IMR-90 (cell line): Measurements from ENCODE around the gene MRTFB. TPM values are rescaled to one million over a fixed set of nuclear protein-coding genes. Genes with fewer than 3 reads are reported as not detected.

Experiments
- ATAC-seq: fragments of 200-7000 bp; cut with Tn5 transposase; 2 replicates; pipeline ENCODE4 v1.9.1; 2020; ENCODE audit warnings: low read depth, mild to moderate bottlenecking, moderate library complexity
- BruUV-seq: library from RNA; stranded (reverse); fragments of 400-500 nt; replicated peaks from 2 replicates; lab custom pipeline; 2021; lab: Mats Ljungman, UMichigan
- CTCF ChIA-PET: fragments of 300-600 bp; formaldehyde crosslinking; extraction: SDS; loops from one replicate; lab custom pipeline; 2021; ENCODE audit warnings: antibody characterized with exemption; lab: Yijun Ruan, JAX
- POLR2A ChIA-PET: fragments of 300-600 bp; sonication (Branson Sonifier 250); formaldehyde crosslinking; loops from one replicate; lab custom pipeline; 2022; ENCODE audit warnings: antibody characterized with exemption; ENCODE audit not compliant: unreplicated experiment; lab: Charles Lee
- DNase-seq: peaks from one replicate; pipeline ENCODE4 v3.0.0; 2013
- H2AFZ ChIP-seq: replicated peaks from 2 replicates; pipeline ENCODE3; 2013; ENCODE audit warnings: low read length, mild to moderate bottlenecking; ENCODE audit not compliant: poor library complexity
- H2AK5ac ChIP-seq: 2 replicates; pipeline ENCODE4 v1.6.1; 2013; ENCODE audit warnings: low read depth, low read length, inconsistent platforms
- H2AK9ac ChIP-seq: replicated peaks from 2 replicates; pipeline ENCODE3; 2013; ENCODE audit warnings: mild to moderate bottlenecking, low read depth, low read length, moderate library complexity; ENCODE audit not compliant: poor library complexity
- H2BK120ac ChIP-seq: 2 replicates; pipeline ENCODE4 v1.6.1; 2013; ENCODE audit warnings: low read depth, low read length, inconsistent platforms
- H2BK15ac ChIP-seq: 3 replicates; pipeline ENCODE4 v1.6.1; 2013; ENCODE audit warnings: low read depth, low read length, inconsistent platforms
- H2BK20ac ChIP-seq: 2 replicates; pipeline ENCODE4 v1.6.1; 2013; ENCODE audit warnings: low read depth, mild to moderate bottlenecking, inconsistent platforms, low read length, moderate library complexity
- H2BK5ac ChIP-seq: 2 replicates; pipeline ENCODE4 v1.6.1; 2013; ENCODE audit warnings: mild to moderate bottlenecking, low read depth, low read length, inconsistent platforms; ENCODE audit not compliant: poor library complexity, severe bottlenecking
- H3K14ac ChIP-seq: replicated peaks from 2 replicates; pipeline ENCODE4 v1.6.1; 2013; ENCODE audit warnings: low read depth, low read length, inconsistent platforms
- H3K18ac ChIP-seq: 2 replicates; pipeline ENCODE4 v1.6.1; 2013; ENCODE audit warnings: low read depth, low read length, control low read depth
- H3K23ac ChIP-seq: 2 replicates; pipeline ENCODE4 v1.6.1; 2013; ENCODE audit warnings: low read depth, low read length, inconsistent platforms
- H3K27ac ChIP-seq: 2 replicates; pipeline ENCODE4 v1.5.1; 2013; ENCODE audit warnings: mild to moderate bottlenecking, control low read depth, low read length; ENCODE audit not compliant: insufficient read depth
- H3K27me3 ChIP-seq: 2 replicates; pipeline ENCODE4 v1.6.1; 2013; ENCODE audit warnings: low read length; ENCODE audit not compliant: control insufficient read depth, insufficient read depth
- H3K36me3 ChIP-seq: 2 replicates; pipeline ENCODE4 v1.6.1; 2013; ENCODE audit warnings: low read length, mixed read lengths; ENCODE audit not compliant: control insufficient read depth, insufficient read depth
- H3K4ac ChIP-seq: 2 replicates; pipeline ENCODE4 v1.6.1; 2013; ENCODE audit warnings: low read depth, low read length, inconsistent platforms
- H3K4me1 ChIP-seq: 2 replicates; pipeline ENCODE4 v1.6.1; 2013; ENCODE audit warnings: low read length, mixed read lengths; ENCODE audit not compliant: control insufficient read depth, insufficient read depth
- H3K4me2 ChIP-seq: 2 replicates; pipeline ENCODE4 v1.6.1; 2013; ENCODE audit warnings: low read depth, mild to moderate bottlenecking, control low read depth, low read length, moderate library complexity
- H3K4me3 ChIP-seq: 2 replicates; pipeline ENCODE4 v1.5.1; 2013; ENCODE audit warnings: low read depth, mild to moderate bottlenecking, control low read depth, low read length, moderate library complexity; ENCODE audit not compliant: insufficient read depth
- H3K56ac ChIP-seq: 2 replicates; pipeline ENCODE4 v1.6.1; 2013; ENCODE audit warnings: low read length, inconsistent platforms; ENCODE audit not compliant: insufficient read depth; ENCODE audit errors: extremely low read depth
- H3K79me1 ChIP-seq, 2 experiments: 2 replicates each; pipeline ENCODE4 v1.6.1; 2013; ENCODE audit warnings: low read length in 2 of 2, inconsistent platforms in 1 of 2, low read depth in 1 of 2
- H3K9ac ChIP-seq: 2 replicates; pipeline ENCODE4 v1.6.1; 2013; ENCODE audit warnings: low read depth, low read length, control low read depth
- H3K9me1 ChIP-seq: 2 replicates; pipeline ENCODE4 v1.6.1; 2013; ENCODE audit warnings: low read length, inconsistent platforms; ENCODE audit not compliant: insufficient read depth
- H3K9me3 ChIP-seq: 2 replicates; pipeline ENCODE4 v1.6.1; 2013; ENCODE audit warnings: low read length; ENCODE audit not compliant: control insufficient read depth, insufficient read depth
- H4K20me1 ChIP-seq: 2 replicates; pipeline ENCODE4 v1.6.1; 2013; ENCODE audit warnings: low read length, inconsistent platforms; ENCODE audit not compliant: insufficient read depth
- H4K5ac ChIP-seq: 2 replicates; pipeline ENCODE4 v1.6.1; 2013; ENCODE audit warnings: mild to moderate bottlenecking, low read depth, low read length, control low read depth
- H4K8ac ChIP-seq, 2 experiments: 2 replicates each; pipeline ENCODE4 v1.6.1; 2013; ENCODE audit warnings: low read depth in 2 of 2, low read length in 2 of 2, control low read depth in 1 of 2, inconsistent platforms in 1 of 2
- H4K91ac ChIP-seq: 2 replicates; pipeline ENCODE4 v1.6.1; 2013; ENCODE audit warnings: low read depth, low read length, inconsistent platforms; ENCODE audit not compliant: insufficient read depth
- BHLHE40 ChIP-seq: fragments of 150-350 bp; IDR thresholded peaks from 2 replicates; pipeline ENCODE4 v1.6.1; 2016; ENCODE audit warnings: mild to moderate bottlenecking, low read depth, low read length
- CEBPB ChIP-seq: IDR thresholded peaks from 2 replicates; pipeline ENCODE4 v1.6.1; 2012; ENCODE audit warnings: low read depth, low read length, improper control_type of control experiment
- CHD1 ChIP-seq: IDR thresholded peaks from 2 replicates; pipeline ENCODE4 v1.6.1; 2012; ENCODE audit warnings: low read depth, low read length, improper control_type of control experiment
- FOS ChIP-seq: fragments of 150-350 bp; IDR thresholded peaks from 2 replicates; pipeline ENCODE4 v1.6.1; 2016; ENCODE audit warnings: low read depth, low read length
- MAFK ChIP-seq: IDR thresholded peaks from 2 replicates; pipeline ENCODE4 v1.6.1; 2012; ENCODE audit warnings: low read depth, low read length, improper control_type of control experiment
- MAZ ChIP-seq: IDR thresholded peaks from 2 replicates; pipeline ENCODE4 v1.6.1; 2012; ENCODE audit warnings: low read depth, mild to moderate bottlenecking, low read length, improper control_type of control experiment, moderate library complexity, borderline replicate concordance
- NFE2L2 ChIP-seq: fragments of 150-350 bp; IDR thresholded peaks from 2 replicates; pipeline ENCODE4 v1.6.1; 2016; ENCODE audit warnings: low read depth, mild to moderate bottlenecking, low read length
- POLR2A ChIP-seq: IDR thresholded peaks from 2 replicates; pipeline ENCODE4 v1.6.1; 2012; ENCODE audit warnings: mild to moderate bottlenecking, low read depth, low read length
- RAD21 ChIP-seq: IDR thresholded peaks from 2 replicates; pipeline ENCODE4 v1.6.1; 2012; ENCODE audit warnings: low read length, improper control_type of control experiment
- RCOR1 ChIP-seq: IDR thresholded peaks from 2 replicates; pipeline ENCODE4 v1.6.1; 2012; ENCODE audit warnings: mild to moderate bottlenecking, low read length, improper control_type of control experiment; ENCODE audit not compliant: insufficient replicate concordance
- SMC3 ChIP-seq: fragments of 150-350 bp; IDR thresholded peaks from 2 replicates; pipeline ENCODE4 v1.6.1; 2016; ENCODE audit warnings: low read depth, mild to moderate bottlenecking, antibody characterized with exemption, low read length, moderate library complexity
- WGBS, 2 experiments: methylation state at CpG; one replicate each; pipeline versions ENCODE4 v1.1.5 to v1.1.7; 2013; ENCODE audit warnings: missing lambda C conversion rate in 2 of 2; ENCODE audit not compliant: insufficient read length in 1 of 2; ENCODE audit errors: extremely low coverage in 2 of 2; 5-methylcytosine and 5-hydroxymethylcytosine counted together
- dilution Hi-C: fragments of 300-500 bp; cut with HindIII; formaldehyde crosslinking; loops from one replicate; pipeline ENCODE4 v1.14.3; 2018; ENCODE audit warnings: low sequenced_read_pairs; ENCODE audit not compliant: unreplicated experiment
- in situ Hi-C: fragments of 300-500 bp; cut with MboI; formaldehyde crosslinking; loops from 3 replicates; pipeline ENCODE4 v1.14.3; 2019; ENCODE audit warnings: low sequenced_read_pairs, inconsistent platforms, mixed read lengths
- intact Hi-C: fragments of 100-400 bp; cut with micrococcal nuclease; formaldehyde crosslinking; loops from 2 replicates; pipeline ENCODE4 v1.10.0; 2022
- polyA plus RNA-seq, 3 experiments: library from polyadenylated mRNA; depleted of rRNA; stranded (reverse); fragments of >200 nt; gene quantifications; 2 replicates each; pipeline ENCODE4 v1.2.3, GENCODE V29; 2012; ENCODE audit warnings: low replicate concordance in 1 of 3
- total RNA-seq: library from RNA; depleted of rRNA; stranded (reverse); fragments of >200 nt; gene quantifications from 2 replicates; pipeline ENCODE4 v1.2.3, GENCODE V29; 2012
- TF ChIP-seq, protein P1 (sequence below): fragments of 150-350 bp; IDR thresholded peaks from 2 replicates; pipeline ENCODE4 v1.6.1; 2017; ENCODE audit warnings: mild to moderate bottlenecking, antibody characterized with exemption, low read length, low read depth
- TF ChIP-seq, protein P2 (sequence below): fragments of 150-350 bp; IDR thresholded peaks from 2 replicates; pipeline ENCODE4 v1.6.1; 2016; ENCODE audit warnings: low read depth, mild to moderate bottlenecking, low read length, moderate library complexity, borderline replicate concordance

MRTFB gene
- total and polyA plus RNA-seq, 2 of the 4 experiments (the other 2 are of a cell fraction): 4.4 to 5.4 TPM

DNA sequence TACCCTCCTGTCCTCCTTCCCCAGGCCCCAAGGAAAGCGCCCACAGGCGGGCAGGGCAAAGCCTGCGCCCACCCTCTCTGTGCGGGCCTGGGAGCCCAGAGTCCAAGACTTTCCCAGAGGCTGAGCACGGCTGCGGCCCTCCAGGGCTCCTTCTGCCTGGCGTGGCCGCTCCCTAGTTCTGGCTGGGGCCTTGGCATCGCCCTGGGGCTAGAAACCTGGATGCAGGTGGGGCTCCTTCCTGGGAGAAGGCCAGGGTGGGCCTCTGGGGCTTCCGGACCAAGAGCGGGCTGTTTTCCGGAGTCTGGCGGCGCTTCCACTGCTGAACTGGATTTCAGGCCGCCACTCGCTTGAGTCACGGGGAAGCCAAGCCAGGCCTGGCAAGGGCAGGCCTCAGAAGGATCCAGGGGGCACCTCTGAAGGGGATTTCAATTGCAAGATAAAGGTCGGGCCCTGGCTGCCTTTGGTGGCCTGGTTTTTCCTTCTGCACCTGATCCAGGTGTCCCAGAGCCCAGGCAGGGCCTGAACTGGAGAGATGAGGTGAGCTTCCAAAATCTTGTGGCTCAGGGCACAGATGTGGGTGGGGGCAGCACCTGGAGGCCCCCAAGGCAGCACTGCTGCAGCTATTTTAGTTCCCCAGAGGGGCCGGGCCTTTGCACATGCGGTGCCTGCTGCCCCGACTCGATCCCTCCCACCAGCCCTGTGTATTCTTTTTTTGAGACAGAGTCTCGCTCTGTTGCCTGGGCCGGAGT lies 227.4 kb downstream of the MRTFB start (continued):
- TF ChIP-seq POLR2A: no peak

DNA sequence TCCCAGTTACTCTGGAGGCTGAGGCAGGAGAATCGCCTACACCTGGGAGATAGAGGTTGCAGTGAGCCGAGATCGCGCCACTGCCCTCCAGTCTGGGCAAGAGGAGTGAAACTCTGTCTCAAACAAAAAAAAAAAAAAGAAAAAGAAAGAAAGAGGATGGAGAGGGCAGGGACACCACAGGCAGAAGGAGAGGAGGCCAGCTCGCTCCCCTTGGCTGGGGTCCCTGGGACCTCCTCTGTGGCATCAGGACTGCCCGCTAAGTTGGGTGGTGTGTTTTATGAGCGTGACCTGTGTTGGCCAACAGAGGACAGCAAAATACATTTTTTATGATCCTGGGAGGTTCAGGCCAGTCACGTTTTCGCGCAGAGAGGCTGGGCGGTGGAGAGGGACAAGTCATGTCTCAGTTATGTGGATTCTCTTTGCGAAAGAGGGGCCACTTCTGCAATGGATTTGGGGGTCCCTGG lies 229.6 kb downstream of the MRTFB start:
- WGBS, 2 experiments: 20% methylated on average over 4 of the region's 12 CpGs; no CpG with 5 or more reads in 1 of the 2 experiments
- Histone ChIP-seq H2BK20ac (no peak overlapping the region), H4K91ac (no peak overlapping the region), H3K79me1 (peaks cover 10 to 26% of the 10 kb centered on the region in 2 experiments), H3K14ac (no peak overlapping the region), H3K27ac (no peak overlapping the region), H2BK15ac (no peak overlapping the region), H3K56ac (no peak overlapping the region), H2AFZ (peak overlapping the region; percentile 91), H3K9me3 (no peaks in the 10 kb centered on the region), H3K27me3 (no peaks in the 10 kb centered on the region), H4K5ac (no peak overlapping the region), H3K4ac (no peak overlapping the region), H3K4me2 (peak overlapping the region; percentile 7; the same call in 1 of the 2 replicates), H2BK5ac (no peak overlapping the region), H3K36me3 (no peaks in the 10 kb centered on the region), H3K4me3 (no peak overlapping the region), H3K9me1 (no peaks in the 10 kb centered on the region), H3K18ac (no peak overlapping the region), H2AK5ac (no peak overlapping the region; the same call in 1 of the 2 replicates), H2BK120ac (no peak overlapping the region), H3K9ac (no peak overlapping the region), H3K23ac (no peak overlapping the region), H3K4me1 (peaks cover 3% of the 10 kb centered on the region), H4K20me1 (peaks cover 22% of the 10 kb centered on the region), H2AK9ac (no peak overlapping the region), H4K8ac (no peak overlapping the region)
- dilution Hi-C loops (no loop called here), intact Hi-C loops (loop anchor here (1.0 kb wide), 2 partner anchors 186 to 229 kb away; no protein-coding TSS in a partner anchor), in situ Hi-C loops (loop anchor here (10.0 kb wide), 1 partner anchor 94 kb away; no protein-coding TSS in a partner anchor)
- peak; percentile 62 for ATAC-seq
- DNase-seq: peak; percentile 85
- POLR2A ChIA-PET: no interaction called here
- no TSS peak for BruUV-seq
- CTCF ChIA-PET: interaction anchor here (0.7 kb wide), 1 partner anchor 217 kb away, joined by 3 read pairs; no protein-coding TSS in a partner anchor
- TF ChIP-seq, protein P1, sequence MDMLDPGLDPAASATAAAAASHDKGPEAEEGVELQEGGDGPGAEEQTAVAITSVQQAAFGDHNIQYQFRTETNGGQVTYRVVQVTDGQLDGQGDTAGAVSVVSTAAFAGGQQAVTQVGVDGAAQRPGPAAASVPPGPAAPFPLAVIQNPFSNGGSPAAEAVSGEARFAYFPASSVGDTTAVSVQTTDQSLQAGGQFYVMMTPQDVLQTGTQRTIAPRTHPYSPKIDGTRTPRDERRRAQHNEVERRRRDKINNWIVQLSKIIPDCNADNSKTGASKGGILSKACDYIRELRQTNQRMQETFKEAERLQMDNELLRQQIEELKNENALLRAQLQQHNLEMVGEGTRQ: no peak
- TF ChIP-seq CEBPB (peak; percentile 67), CHD1 (no peak), NFE2L2 (no peak; the same call in 1 of the 2 replicates), RAD21 (peak; percentile 89), MAZ (no peak), BHLHE40 (peak; percentile 99), RCOR1 (no peak), SMC3 (peak; percentile 84), MAFK (no peak), FOS (peak; percentile 35; the same call in 1 of the 2 replicates)
- TF ChIP-seq, protein P2, sequence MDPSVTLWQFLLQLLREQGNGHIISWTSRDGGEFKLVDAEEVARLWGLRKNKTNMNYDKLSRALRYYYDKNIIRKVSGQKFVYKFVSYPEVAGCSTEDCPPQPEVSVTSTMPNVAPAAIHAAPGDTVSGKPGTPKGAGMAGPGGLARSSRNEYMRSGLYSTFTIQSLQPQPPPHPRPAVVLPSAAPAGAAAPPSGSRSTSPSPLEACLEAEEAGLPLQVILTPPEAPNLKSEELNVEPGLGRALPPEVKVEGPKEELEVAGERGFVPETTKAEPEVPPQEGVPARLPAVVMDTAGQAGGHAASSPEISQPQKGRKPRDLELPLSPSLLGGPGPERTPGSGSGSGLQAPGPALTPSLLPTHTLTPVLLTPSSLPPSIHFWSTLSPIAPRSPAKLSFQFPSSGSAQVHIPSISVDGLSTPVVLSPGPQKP: no peak
